T-helper 17 cell (primary cell): ENCODE measurements around the gene PTGS1. TPM values are rescaled to one million over a fixed set of nuclear protein-coding genes. Genes with fewer than 3 reads are reported as not detected.

Experiments used
- ATAC-seq: fragments of 150-1000 bp; cut with Tn5 transposase; 2 replicates; pipeline ENCODE4 v1.10.0; 2021; ENCODE audit warnings: mild to moderate bottlenecking, moderate library complexity
- DNase-seq, 3 donors: peaks; one replicate each; pipeline versions ENCODE4 v3.0.0 to v3.0.0-alpha.2; 2020 to 2021
- H3K9me3 ChIP-seq: one replicate; pipeline ENCODE4 v1.7.0; 2013; ENCODE audit warnings: low read length, mild to moderate bottlenecking; ENCODE audit not compliant: control insufficient read depth, poor library complexity, severe bottlenecking
- H3K27ac Mint-ChIP-seq: one replicate; pipeline ENCODE4 v1.8.0; 2022; ENCODE audit warnings: mild to moderate bottlenecking, moderate library complexity, mixed read lengths
- H3K27me3 Mint-ChIP-seq: one replicate; pipeline ENCODE4 v1.8.0; 2022; ENCODE audit warnings: mixed read lengths
- H3K36me3 Mint-ChIP-seq: one replicate; pipeline ENCODE4 v1.8.0; 2022; ENCODE audit warnings: low read depth, mixed read lengths
- H3K4me1 Mint-ChIP-seq: one replicate; pipeline ENCODE4 v1.8.0; 2022; ENCODE audit warnings: mild to moderate bottlenecking, mixed read lengths
- H3K4me3 Mint-ChIP-seq: one replicate; pipeline ENCODE4 v1.8.0; 2022; ENCODE audit warnings: mild to moderate bottlenecking, moderate library complexity, mixed read lengths
- total RNA-seq, 4 donors: library from RNA in 2 of 4; stranded (reverse) in 2 of 4; gene quantifications; one replicate each; pipeline ENCODE4 v1.2.3 and lab custom pipeline; 2022 to 2026

Gene PTGS1
- total RNA-seq, 2 donors from 2014 or later = 3.0 to 123 TPM

DNA sequence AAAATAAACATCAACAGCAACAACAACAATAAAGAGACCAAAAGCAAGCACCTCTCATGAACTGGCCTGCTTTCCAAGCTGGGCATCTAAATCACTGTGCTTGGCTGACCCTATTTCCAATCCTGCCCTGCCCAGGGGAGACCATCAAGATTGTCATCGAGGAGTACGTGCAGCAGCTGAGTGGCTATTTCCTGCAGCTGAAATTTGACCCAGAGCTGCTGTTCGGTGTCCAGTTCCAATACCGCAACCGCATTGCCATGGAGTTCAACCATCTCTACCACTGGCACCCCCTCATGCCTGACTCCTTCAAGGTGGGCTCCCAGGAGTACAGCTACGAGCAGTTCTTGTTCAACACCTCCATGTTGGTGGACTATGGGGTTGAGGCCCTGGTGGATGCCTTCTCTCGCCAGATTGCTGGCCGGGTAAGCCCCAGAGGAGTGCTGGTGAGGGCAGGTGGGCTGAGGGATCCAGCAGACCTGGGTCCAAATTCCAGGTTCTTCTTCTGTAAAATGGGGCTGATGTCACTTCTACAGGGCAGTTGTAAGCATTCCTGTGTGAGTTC is 15.6 kb downstream of the PTGS1 start:
- Mint-ChIP-seq H3K4me3 (no peak overlapping the region), H3K27me3 (peaks cover 38% of the 10 kb centered on the region), H3K27ac (no peak overlapping the region), H3K36me3 (peaks cover 2% of the 10 kb centered on the region), H3K4me1 (peaks cover 6% of the 10 kb centered on the region)
- no peak for ATAC-seq
- no peaks in the 10 kb centered on the region for H3K9me3 ChIP-seq
- no peak for DNase-seq

DNA sequence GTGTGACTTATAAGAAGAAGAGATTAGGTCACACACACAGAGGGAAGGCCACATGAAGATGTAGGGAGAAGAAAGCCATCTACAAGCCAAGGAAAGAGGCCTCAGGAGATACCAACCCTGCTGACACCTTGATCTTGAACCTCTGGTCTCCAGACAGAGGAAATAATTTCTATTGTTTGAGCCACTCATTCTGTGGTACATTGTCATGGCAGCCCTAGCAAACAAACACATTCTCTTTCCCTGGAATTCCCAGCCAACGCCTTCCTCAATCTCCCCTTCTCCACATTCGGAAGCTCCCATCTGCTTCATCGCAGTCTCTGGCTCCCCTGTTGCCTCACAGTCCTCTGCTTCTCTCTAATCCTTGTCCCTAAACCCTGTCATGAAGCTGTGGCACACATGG is 16.7 kb downstream of the PTGS1 start:
- H3K27ac Mint-ChIP-seq = no peak overlapping the region
- H3K27me3 Mint-ChIP-seq = peaks cover 45% of the 10 kb centered on the region
- H3K36me3 Mint-ChIP-seq = peaks cover 2% of the 10 kb centered on the region
- DNase-seq (no peak), ATAC-seq (no peak)
- peaks cover 6% of the 10 kb centered on the region for H3K4me1 Mint-ChIP-seq
- H3K4me3 Mint-ChIP-seq = no peak overlapping the region
- H3K9me3 ChIP-seq = no peaks in the 10 kb centered on the region

DNA sequence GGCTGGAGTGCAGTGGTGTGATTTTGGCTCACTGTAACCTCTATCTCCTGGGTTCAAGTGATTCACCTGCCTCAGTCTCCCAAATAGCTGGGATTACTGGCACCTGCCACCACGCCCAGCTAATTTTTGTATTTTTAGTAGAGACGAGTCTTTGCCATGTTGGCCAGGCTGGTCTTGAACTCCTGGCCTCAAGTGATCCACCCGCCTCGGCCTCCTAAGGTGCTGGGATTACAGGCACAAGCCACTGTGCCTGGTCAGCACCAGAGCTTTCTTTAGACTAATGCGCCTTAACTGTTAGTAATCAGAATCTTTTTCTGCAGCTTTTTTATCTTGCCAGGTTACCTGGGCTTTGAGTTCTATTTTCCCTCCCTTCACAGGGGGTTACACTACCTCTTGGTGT is 18.4 kb downstream of the PTGS1 start:
- Mint-ChIP-seq H3K4me1 (peaks cover 6% of the 10 kb centered on the region), H3K27me3 (peaks cover 61% of the 10 kb centered on the region), H3K4me3 (peak overlapping the region; percentile 52), H3K36me3 (peaks cover 2% of the 10 kb centered on the region), H3K27ac (no peak overlapping the region)
- no peak for ATAC-seq
- no peaks in the 10 kb centered on the region for H3K9me3 ChIP-seq
- no peak for DNase-seq

DNA sequence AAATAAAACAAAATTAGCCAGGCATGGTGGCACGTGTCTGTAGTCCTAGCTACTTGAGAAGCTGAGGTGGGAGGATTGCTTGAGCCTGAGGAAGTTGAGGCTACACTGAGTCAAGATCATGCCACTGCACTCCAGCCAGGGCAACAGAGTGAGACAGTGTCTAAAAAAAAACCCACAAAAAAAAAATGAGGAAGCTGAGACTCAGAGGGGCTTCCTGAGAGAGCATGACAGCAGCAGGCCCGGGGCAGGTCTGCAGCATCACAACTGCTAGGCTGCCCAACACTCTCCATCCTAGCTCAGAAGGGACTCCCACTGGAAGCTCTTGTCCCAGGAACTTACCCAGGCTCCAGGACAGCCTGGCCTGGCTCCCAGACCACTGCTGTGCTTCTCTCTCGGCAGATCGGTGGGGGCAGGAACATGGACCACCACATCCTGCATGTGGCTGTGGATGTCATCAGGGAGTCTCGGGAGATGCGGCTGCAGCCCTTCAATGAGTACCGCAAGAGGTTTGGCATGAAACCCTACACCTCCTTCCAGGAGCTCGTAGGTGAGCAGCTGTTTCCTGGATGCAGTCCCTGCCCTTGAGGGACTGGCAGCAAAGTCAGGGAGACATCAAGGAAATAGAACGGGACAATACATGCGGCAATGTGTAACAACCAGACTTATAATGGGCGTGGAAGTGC is 19.1 kb downstream of the PTGS1 start:
- H3K9me3 ChIP-seq = no peaks in the 10 kb centered on the region
- DNase-seq (no peak), ATAC-seq (peak; percentile 79)
- Mint-ChIP-seq H3K36me3 (peaks cover 4% of the 10 kb centered on the region), H3K4me3 (no peak overlapping the region), H3K27ac (no peak overlapping the region), H3K4me1 (peaks cover 6% of the 10 kb centered on the region), H3K27me3 (peaks cover 68% of the 10 kb centered on the region)

GRCh38 chr9:122392284-122392683 is 21.5 kb downstream of the PTGS1 start:
- no peak for DNase-seq
- no peak overlapping the region for H3K4me3 Mint-ChIP-seq
- no peak overlapping the region for H3K27ac Mint-ChIP-seq
- H3K36me3 Mint-ChIP-seq = peaks cover 4% of the 10 kb centered on the region
- peaks cover 67% of the 10 kb centered on the region for H3K27me3 Mint-ChIP-seq
- no peaks in the 10 kb centered on the region for H3K9me3 ChIP-seq
- ATAC-seq = no peak
- peaks cover 6% of the 10 kb centered on the region for H3K4me1 Mint-ChIP-seq

- DNase-seq (no peak), ATAC-seq (no peak)
- no peak overlapping the region for H3K27ac Mint-ChIP-seq
- H3K4me1 Mint-ChIP-seq = peaks cover 6% of the 10 kb centered on the region
- no peaks in the 10 kb centered on the region for H3K9me3 ChIP-seq
- H3K27me3 Mint-ChIP-seq = peaks cover 67% of the 10 kb centered on the region
- peaks cover 4% of the 10 kb centered on the region for H3K36me3 Mint-ChIP-seq
- no peak overlapping the region for H3K4me3 Mint-ChIP-seq
These were observed 21.9 kb downstream of the PTGS1 start for GRCh38 chr9:122392714-122393113.

DNA sequence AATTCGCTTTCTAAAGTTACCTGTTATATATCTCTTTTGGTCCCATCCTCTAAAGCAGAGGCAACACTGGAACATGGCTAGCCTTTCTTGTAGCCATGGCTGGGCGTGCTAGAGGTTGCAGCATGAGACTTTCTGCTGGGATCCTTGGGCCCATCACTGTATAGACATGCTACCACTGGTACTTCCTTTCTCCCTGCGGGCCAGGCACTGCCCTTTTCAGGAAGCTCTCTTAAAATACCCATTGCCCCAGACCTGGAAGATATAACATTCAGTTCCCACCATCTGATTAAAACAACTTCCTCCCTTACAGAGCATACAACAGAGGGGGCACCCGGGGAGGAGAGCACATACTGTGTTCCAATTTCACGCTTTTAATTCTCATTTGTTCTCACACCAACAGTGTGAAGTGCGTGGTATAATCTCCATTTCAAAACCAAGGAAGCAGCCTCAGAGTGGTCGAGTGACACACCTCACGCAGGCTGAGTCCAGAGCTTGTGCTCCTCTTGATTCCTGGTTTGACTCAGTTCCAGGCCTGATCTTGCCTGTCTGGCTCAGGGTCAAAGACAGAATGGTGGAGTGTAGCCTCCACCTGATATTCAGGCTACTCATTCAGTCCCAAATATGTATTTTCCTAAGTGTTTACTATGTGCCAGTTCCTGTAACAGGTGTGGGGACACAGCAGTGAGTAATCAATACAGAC is 22.6 kb downstream of the PTGS1 start:
- no peak for DNase-seq

GRCh38 chr9:122394265-122395125 is 23.7 kb downstream of the PTGS1 start:
- Mint-ChIP-seq H3K27me3 (peaks cover 62% of the 10 kb centered on the region), H3K4me1 (peaks cover 6% of the 10 kb centered on the region), H3K36me3 (peaks cover 4% of the 10 kb centered on the region)

More for the DNA sequence above, 22.6 kb downstream of the PTGS1 start:
- peaks cover 65% of the 10 kb centered on the region for H3K27me3 Mint-ChIP-seq
- H3K4me3 Mint-ChIP-seq = no peak overlapping the region
- peaks cover 6% of the 10 kb centered on the region for H3K4me1 Mint-ChIP-seq
- peaks cover 4% of the 10 kb centered on the region for H3K36me3 Mint-ChIP-seq
- H3K27ac Mint-ChIP-seq = no peak overlapping the region
- H3K9me3 ChIP-seq = no peaks in the 10 kb centered on the region
- ATAC-seq = no peak

DNA sequence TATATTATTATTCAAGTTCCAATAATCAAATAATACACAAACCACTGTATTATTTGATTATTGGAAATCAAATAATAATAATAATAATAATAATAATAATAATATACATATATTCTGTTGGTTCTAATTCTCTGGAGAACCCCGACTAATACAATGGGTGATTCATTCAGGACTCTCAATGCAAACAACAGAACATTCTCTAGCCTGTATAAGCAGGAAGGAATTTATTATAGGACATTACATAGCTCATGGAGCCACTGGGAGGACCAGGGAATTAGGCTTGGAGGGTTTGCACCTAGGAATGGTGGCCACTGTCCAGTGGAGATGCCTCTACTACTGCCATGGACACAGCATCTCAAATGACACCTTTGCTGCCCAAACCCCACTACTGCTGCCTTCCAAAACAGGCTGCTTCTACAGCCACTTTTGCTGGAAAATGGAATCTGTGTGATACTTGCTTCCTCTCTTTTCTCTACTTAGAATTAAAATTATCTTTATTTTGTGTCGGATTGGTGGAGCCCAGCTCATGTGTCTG is 25.9 kb downstream of the PTGS1 start:
- Mint-ChIP-seq H3K27ac (no peak overlapping the region), H3K4me1 (no peaks in the 10 kb centered on the region), H3K27me3 (peaks cover 49% of the 10 kb centered on the region), H3K4me3 (no peak overlapping the region), H3K36me3 (peaks cover 2% of the 10 kb centered on the region)
- DNase-seq (no peak), ATAC-seq (no peak)
- no peaks in the 10 kb centered on the region for H3K9me3 ChIP-seq

More at GRCh38 chr9:122394265-122395125, 23.7 kb downstream of the PTGS1 start:
- no peak overlapping the region for H3K27ac Mint-ChIP-seq
- ATAC-seq = no peak
- no peak for DNase-seq
- H3K9me3 ChIP-seq = no peaks in the 10 kb centered on the region
- H3K4me3 Mint-ChIP-seq = no peak overlapping the region

DNA sequence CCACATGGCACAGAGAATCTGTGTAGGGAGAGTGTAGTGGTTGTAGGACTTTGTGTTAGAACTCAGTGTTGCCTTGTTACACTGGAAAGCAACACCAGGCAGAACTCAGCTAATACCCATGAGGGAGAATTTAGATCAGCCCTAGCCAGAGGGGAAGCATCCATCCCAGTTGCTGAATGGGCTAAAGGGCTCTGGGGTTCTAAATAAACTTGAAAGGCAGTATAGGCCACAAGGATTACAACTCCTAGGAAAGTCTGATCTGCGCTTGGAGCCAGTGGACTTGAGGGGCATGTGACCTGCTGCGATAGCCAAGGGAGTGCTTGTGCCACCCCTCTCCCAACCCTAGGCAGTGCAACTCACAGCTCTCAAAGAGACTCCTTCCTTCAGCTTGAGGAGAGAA is 26.9 kb downstream of the PTGS1 start:
- no peak for ATAC-seq
- no peaks in the 10 kb centered on the region for H3K9me3 ChIP-seq
- Mint-ChIP-seq H3K4me1 (no peaks in the 10 kb centered on the region), H3K27ac (no peak overlapping the region), H3K36me3 (peaks cover 2% of the 10 kb centered on the region), H3K4me3 (no peak overlapping the region), H3K27me3 (peaks cover 40% of the 10 kb centered on the region)
- no peak for DNase-seq

GRCh38 chr9:122398371-122398924 is 27.6 kb downstream of the PTGS1 start:
- Mint-ChIP-seq H3K36me3 (peaks cover 2% of the 10 kb centered on the region), H3K27me3 (peaks cover 38% of the 10 kb centered on the region), H3K4me3 (no peak overlapping the region), H3K4me1 (no peaks in the 10 kb centered on the region), H3K27ac (no peak overlapping the region)
- DNase-seq (no peak), ATAC-seq (no peak)
- no peaks in the 10 kb centered on the region for H3K9me3 ChIP-seq

GRCh38 chr9:122401896-122402295 is 31.1 kb downstream of the PTGS1 start:
- Mint-ChIP-seq H3K36me3 (no peaks in the 10 kb centered on the region), H3K4me3 (no peak overlapping the region), H3K27ac (no peak overlapping the region), H3K27me3 (peaks cover 23% of the 10 kb centered on the region), H3K4me1 (no peaks in the 10 kb centered on the region)
- no peaks in the 10 kb centered on the region for H3K9me3 ChIP-seq
- ATAC-seq = no peak
- no peak for DNase-seq
